Measurements from ENCODE around the gene TRIB2.

- TF ChIP-seq CTCF (IDR thresholded peaks at IDR 0.05) (no peak), POLR2AphosphoS5 (IDR thresholded peaks at IDR 0.05) (no peak)
These were observed 42.0 kb upstream of the TRIB2 start for GRCh38 chr2:12674644-12675328.
